GM08714 (cell line): ENCODE measurements around the gene FHIT.

Experiments used
- H3K4me3 ChIP-seq: fragments of 200-500 bp; sonication (Bioruptor generic); 2 replicates; pipeline ENCODE4 v1.5.1; 2014; ENCODE audit warnings: mild to moderate bottlenecking, low read length, inconsistent platforms
- ZNF274 ChIP-seq: IDR thresholded peaks from 2 replicates; pipeline ENCODE4 v1.6.1; 2012; ENCODE audit warnings: mild to moderate bottlenecking, low read depth, low read length

FHIT gene

GRCh38 chr3:59922192-59922591, 1329.1 kb downstream of the FHIT start:
- TF ChIP-seq ZNF274: no peak
- no peak overlapping the region for H3K4me3 ChIP-seq

DNA sequence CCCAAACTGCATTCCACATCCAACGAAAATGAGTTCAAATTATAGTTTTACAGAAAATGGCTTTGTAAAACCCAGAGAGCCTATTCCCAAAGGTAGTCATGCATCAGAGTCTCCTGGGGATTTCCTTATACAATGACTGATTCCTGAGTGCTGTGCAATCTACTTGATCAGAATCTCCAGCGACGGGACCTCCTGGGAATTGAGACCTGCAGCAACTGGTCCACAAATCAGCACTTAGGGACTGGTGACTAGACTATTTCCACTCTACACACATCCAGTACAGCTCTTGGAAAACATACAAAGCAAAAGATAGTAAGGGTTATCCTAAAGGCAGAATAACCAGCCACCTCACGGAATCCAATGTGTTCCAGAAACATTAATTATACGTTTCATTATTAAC, 1330.4 kb downstream of the FHIT start:
- no peak overlapping the region for H3K4me3 ChIP-seq
- no peak for TF ChIP-seq ZNF274

GRCh38 chr3:59919586-59919985, 1331.7 kb downstream of the FHIT start:
- no peak for TF ChIP-seq ZNF274
- H3K4me3 ChIP-seq: no peak overlapping the region

DNA sequence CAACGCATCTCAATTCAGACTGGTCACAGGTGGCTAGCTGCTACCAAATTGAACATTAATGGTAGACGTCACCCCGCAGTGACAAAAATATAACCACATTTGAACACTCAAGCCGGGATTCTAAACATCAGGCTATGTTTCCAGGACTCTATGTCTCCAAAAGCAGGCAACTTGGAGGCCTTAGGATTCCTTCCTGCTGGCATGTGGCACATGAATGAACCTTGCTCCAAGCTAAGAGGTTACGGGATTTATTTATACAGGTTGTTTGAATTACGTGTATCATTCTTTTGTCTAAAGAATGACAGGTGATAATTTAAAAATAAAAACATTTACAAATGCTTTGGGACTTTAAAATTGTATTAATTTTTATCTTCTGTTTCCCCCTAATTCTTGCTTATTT, 1337.0 kb downstream of the FHIT start:
- TF ChIP-seq ZNF274: no peak
- H3K4me3 ChIP-seq: no peak overlapping the region

DNA sequence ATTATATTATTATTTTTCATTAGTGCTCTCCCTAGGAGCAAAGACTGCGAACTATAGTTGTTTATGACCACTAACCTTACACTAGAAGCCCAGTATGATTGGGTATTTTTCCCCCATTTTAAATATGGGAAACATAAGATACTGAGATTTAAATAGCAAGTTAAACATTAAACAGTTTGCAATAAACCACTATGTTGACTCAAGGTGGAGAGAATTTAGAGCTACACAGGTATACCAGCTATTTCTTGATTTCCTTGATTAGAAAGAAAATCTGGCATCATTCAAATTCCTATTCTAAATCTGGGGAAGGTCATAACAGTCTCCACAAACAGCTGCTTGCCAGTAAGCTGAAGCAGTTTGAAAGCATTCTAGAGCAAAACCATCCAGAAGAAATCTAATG, 1337.6 kb downstream of the FHIT start:
- TF ChIP-seq ZNF274: no peak
- H3K4me3 ChIP-seq: no peak overlapping the region

DNA sequence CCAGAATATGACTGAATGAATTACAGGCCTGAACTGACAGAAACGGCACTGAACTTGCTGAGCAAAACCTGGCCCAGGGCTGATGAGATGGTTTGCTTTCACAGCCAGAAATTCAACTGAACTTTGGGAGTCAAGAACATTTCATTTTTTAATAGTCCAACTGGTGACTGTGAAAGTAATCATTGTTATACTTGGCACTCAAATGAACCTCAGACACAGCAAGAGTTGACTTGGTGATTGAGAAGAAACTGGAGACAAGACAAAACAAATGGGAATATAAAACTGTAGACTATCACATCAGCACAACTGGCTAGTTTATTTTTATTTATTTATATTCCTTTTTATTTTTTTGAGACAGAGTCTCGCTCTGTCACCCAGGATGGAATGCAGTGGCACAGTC, 1342.6 kb downstream of the FHIT start:
- no peak for TF ChIP-seq ZNF274

DNA sequence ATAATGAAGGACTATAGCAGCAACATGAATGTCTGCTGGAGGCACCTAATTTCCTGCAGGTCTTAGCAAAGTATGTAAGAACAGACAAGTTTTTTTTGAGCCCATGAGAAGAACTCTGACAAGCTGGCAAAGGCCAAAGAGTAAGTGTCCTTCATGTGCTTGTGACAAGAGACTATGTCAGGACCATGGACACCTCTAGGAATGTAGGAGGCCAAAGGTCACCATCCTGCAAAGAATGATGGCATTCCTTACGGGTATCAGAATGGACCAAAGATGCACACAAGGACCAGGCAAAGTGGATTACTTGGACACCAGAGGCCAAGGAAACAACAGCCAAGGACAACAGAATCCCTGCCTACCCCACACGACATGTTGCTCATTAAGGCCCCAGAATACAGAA, 1343.0 kb downstream of the FHIT start:
- H3K4me3 ChIP-seq: no peak overlapping the region
- no peak for TF ChIP-seq ZNF274

More for the DNA sequence above, 1342.6 kb downstream of the FHIT start:
- H3K4me3 ChIP-seq: no peak overlapping the region

- no peak overlapping the region for H3K4me3 ChIP-seq
- TF ChIP-seq ZNF274: no peak
These were observed 1347.0 kb downstream of the FHIT start for GRCh38 chr3:59904296-59904695.

DNA sequence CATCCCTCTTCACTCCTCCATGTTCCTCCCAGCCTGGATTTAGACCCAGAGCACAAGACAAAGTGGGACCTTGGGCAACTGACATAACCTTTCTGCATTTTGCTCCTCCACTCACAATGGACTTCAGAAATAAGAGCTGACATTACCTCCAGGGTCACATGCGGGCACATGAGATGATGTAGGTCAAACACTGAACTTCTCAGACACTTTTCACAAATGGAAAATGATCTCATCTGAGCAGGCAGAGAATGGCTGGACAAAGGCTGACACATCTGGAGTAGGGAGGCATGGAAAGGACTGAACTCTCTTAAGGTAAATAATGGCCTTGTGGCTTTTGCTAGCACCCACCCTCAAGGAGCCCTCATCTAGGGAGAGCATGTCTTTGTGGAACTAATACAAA, 1352.2 kb downstream of the FHIT start:
- no peak overlapping the region for H3K4me3 ChIP-seq
- no peak for TF ChIP-seq ZNF274

GRCh38 chr3:59895972-59896371, 1355.3 kb downstream of the FHIT start:
- TF ChIP-seq ZNF274: no peak
- H3K4me3 ChIP-seq: no peak overlapping the region

DNA sequence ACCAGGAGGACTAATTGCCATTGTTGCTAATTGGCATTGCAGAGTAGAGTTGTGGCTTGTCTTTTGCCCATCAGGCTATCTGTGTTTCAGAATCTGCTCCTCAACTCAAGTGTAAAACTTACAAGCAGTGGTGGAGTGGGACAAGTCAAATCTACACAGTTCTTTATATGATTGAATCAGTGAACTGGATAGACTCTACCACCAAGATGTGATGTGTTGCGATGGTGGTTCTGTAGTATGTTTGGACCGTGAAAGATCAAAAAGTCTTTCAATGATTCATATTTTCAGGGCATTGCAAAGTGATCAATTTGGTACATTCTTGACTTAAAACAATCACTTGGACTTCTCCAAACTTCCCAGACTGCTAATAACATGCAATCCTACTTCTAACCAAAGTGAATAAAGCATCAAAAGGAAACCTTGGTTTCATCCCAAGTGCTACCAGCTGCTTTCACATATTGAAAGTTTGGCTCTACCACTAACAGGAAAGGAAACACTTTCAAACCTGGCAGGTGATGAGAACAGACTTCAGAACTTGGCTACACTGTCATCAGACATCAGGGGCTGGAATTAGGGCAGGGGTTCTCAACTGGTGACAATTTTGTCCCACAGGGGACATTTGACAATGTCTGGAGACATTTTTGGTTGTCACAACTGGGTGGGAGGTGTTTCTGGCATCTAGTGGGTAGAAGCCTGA, 1356.7 kb downstream of the FHIT start:
- H3K4me3 ChIP-seq: no peak overlapping the region
- no peak for TF ChIP-seq ZNF274

GRCh38 chr3:59890639-59891038, 1360.6 kb downstream of the FHIT start:
- no peak overlapping the region for H3K4me3 ChIP-seq
- no peak for TF ChIP-seq ZNF274

DNA sequence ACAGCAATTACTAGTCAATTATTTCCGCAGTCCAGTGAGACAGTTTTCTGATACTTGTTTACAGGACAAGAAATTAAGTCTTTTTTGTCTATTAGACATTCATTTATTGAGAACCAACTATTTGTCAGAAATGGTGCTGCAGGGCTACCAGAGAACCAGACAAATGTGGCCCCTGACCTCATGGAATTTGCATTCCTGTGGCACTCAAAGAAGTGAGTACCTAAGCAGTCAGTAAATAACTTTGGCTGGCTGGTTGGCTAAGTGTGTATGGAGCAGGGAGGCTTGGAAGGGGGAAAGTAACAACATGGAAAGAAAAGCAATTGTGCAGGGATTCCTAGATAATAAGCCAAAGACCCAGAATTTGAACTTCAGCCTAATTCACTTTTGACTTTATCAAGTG, 1364.5 kb downstream of the FHIT start:
- TF ChIP-seq ZNF274: no peak
- no peak overlapping the region for H3K4me3 ChIP-seq

GRCh38 chr3:59885899-59886400, 1365.3 kb downstream of the FHIT start:
- no peak overlapping the region for H3K4me3 ChIP-seq
- TF ChIP-seq ZNF274: no peak

DNA sequence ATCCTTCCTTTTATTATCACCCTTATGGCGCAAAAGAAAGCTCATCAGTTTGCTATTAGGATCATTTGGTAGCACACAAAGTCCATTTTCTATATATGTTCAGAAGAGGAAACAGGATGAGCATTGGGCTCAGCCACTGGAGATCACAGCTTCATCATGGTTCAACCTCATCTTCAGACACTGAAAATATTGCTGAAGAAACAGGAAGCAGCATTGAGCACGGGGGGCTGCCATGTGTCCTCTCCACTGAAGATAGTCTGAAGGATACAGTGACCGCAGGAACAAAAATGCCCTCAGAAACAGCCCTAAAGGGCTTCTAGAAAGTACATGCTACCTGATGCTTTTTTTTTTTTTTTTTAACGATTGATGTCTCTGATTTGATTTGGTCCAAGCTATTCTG, 1366.2 kb downstream of the FHIT start:
- no peak overlapping the region for H3K4me3 ChIP-seq
- TF ChIP-seq ZNF274: no peak

GRCh38 chr3:59884409-59884808, 1366.8 kb downstream of the FHIT start:
- H3K4me3 ChIP-seq: no peak overlapping the region
- no peak for TF ChIP-seq ZNF274
